Adipocyte (in vitro differentiated cells): Measurements from ENCODE around the gene ARHGEF26.

ENCODE experiments used
- DNase-seq: peaks from one replicate; pipeline ENCODE4 v3.0.0-alpha.2; 2015; ENCODE audit warnings: low read depth
- H3K27me3 ChIP-seq: replicated peaks from 2 replicates; pipeline ENCODE4 v1.7.0; 2013; ENCODE audit warnings: mild to moderate bottlenecking, low read length, moderate library complexity; ENCODE audit not compliant: control insufficient read depth, insufficient read depth
- H3K36me3 ChIP-seq: 2 replicates; pipeline ENCODE4 v1.7.0; 2013; ENCODE audit warnings: low read length, mild to moderate bottlenecking, moderate library complexity; ENCODE audit not compliant: control insufficient read depth, insufficient read depth, severe bottlenecking
- H3K4me1 ChIP-seq: 2 replicates; pipeline ENCODE4 v1.7.0; 2013; ENCODE audit warnings: mild to moderate bottlenecking, low read length, moderate library complexity; ENCODE audit not compliant: control insufficient read depth, insufficient read depth
- H3K4me3 ChIP-seq: 2 replicates; pipeline ENCODE4 v1.7.0; 2013; ENCODE audit warnings: mild to moderate bottlenecking, low read length, moderate library complexity
- H3K9ac ChIP-seq: 2 replicates; pipeline ENCODE4 v1.7.0; 2013; ENCODE audit warnings: mild to moderate bottlenecking, low read length, moderate library complexity
- H3K9me3 ChIP-seq: 2 replicates; pipeline ENCODE4 v1.7.0; 2013; ENCODE audit warnings: mild to moderate bottlenecking, low read length, moderate library complexity; ENCODE audit not compliant: control insufficient read depth

ARHGEF26 gene

DNA sequence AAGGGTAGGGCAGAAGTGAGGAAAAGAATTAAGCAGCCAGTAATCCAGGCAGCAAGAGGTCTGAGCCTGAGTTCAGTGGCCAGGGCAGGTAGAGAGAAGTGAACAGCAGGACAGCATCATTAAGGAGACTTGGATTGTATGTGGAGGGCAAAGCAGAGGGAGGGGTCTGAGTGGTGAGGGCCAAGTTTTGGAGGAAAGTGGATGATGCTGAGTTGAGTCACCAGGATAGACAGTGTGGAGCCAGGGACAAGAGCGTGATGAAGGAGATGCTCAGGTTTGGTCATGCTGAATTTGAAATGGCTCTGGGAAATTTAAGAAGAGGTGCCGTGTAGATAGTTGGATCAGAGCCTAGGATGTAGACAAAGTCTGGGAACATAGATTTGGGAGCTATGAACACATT is 93.1 kb downstream of the ARHGEF26 start:
- H3K4me3 ChIP-seq: no peak overlapping the region
- no peak for DNase-seq
- H3K36me3 ChIP-seq: peaks cover 9% of the 10 kb centered on the region
- H3K27me3 ChIP-seq: no peaks in the 10 kb centered on the region
- H3K9ac ChIP-seq: no peak overlapping the region
- no peaks in the 10 kb centered on the region for H3K4me1 ChIP-seq
- H3K9me3 ChIP-seq: no peaks in the 10 kb centered on the region

DNA sequence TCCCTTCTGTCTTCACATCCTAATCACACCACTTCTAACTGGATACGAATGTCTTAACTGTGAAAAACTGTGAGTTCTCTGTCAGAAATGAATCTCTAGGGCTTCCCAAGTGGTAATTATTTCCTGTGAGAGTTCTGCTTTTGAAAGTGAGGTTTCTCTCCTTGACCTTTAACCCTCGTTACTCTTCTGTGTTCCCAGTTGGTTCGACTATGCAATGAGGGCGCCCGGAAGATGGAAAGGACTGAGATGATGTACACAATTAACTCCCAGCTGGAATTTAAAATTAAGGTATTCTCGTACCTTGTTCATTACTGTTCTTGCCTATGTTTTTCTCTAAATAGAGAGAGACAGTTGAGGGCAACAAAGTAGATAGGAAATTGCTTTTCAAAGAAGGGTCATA is 96.5 kb downstream of the ARHGEF26 start:
- no peaks in the 10 kb centered on the region for H3K4me1 ChIP-seq
- DNase-seq: no peak
- H3K4me3 ChIP-seq: no peak overlapping the region
- no peaks in the 10 kb centered on the region for H3K9me3 ChIP-seq
- H3K36me3 ChIP-seq: peaks cover 9% of the 10 kb centered on the region
- no peaks in the 10 kb centered on the region for H3K27me3 ChIP-seq
- no peak overlapping the region for H3K9ac ChIP-seq

DNA sequence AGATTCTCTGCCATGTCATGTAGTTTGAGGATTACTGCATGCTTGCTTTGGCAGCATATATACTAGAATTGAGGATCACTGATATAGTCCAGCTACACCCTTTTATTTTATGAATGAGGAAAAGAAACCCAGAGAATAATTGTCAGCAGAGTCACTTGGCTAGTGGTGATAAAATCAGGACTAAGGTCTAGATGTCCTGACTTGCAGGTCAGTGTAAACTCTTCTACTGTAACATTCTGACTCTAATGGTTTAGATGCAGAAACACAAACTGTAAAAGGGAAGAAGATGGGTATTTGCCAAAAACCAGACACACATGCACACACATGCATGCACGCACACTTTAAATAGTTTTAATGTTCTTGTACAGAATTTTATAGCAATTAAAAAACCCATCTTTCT is 97.5 kb downstream of the ARHGEF26 start:
- Histone ChIP-seq H3K36me3 (peaks cover 9% of the 10 kb centered on the region), H3K9ac (no peak overlapping the region), H3K4me3 (no peak overlapping the region), H3K4me1 (no peaks in the 10 kb centered on the region), H3K9me3 (no peaks in the 10 kb centered on the region), H3K27me3 (no peaks in the 10 kb centered on the region)
- DNase-seq: no peak

DNA sequence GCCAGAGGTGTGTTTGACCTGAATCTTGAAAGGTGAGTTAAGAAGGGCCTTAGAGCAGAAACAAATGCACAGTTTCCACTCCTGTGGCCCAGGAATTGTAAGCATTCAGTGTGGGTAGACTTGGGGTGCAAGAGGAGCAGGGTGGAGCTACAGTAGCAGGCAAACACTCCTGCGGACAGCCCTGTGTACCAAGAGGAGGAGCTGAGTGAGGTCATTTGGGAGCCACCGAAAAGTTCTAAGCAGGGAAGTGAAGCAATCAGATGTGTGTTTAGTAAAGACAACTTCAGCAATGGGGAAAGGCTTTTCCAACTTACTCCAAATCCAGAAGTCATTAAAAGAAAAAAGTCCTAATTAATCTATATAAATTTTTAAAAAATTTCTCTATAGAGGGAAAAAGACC is 99.3 kb downstream of the ARHGEF26 start:
- H3K36me3 ChIP-seq: peaks cover 9% of the 10 kb centered on the region
- H3K27me3 ChIP-seq: no peaks in the 10 kb centered on the region
- no peaks in the 10 kb centered on the region for H3K9me3 ChIP-seq
- H3K4me3 ChIP-seq: no peak overlapping the region
- peaks cover 10% of the 10 kb centered on the region for H3K4me1 ChIP-seq
- DNase-seq: no peak
- no peak overlapping the region for H3K9ac ChIP-seq

DNA sequence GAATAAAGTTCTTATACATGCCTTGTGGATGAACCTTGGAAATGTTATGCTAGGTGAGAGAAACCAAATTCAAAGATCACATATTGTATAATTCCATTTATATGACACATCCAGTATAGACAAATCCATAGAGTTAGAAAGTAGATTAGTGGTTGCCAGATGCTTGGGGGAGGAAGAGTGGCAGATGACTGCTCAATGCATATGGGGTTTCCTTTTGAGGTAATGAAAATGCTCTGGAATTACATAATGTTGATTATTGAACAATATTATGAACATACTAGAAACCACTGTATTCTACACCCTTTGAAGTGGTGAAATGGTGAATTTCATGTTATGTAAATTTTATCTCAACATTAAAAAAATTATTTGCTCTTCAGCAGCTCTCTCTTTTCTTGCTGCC is 102.3 kb downstream of the ARHGEF26 start:
- no peak overlapping the region for H3K9ac ChIP-seq
- H3K9me3 ChIP-seq: no peaks in the 10 kb centered on the region
- peaks cover 12% of the 10 kb centered on the region for H3K36me3 ChIP-seq
- no peak for DNase-seq
- peaks cover 10% of the 10 kb centered on the region for H3K4me1 ChIP-seq
- H3K4me3 ChIP-seq: no peak overlapping the region
- no peaks in the 10 kb centered on the region for H3K27me3 ChIP-seq

DNA sequence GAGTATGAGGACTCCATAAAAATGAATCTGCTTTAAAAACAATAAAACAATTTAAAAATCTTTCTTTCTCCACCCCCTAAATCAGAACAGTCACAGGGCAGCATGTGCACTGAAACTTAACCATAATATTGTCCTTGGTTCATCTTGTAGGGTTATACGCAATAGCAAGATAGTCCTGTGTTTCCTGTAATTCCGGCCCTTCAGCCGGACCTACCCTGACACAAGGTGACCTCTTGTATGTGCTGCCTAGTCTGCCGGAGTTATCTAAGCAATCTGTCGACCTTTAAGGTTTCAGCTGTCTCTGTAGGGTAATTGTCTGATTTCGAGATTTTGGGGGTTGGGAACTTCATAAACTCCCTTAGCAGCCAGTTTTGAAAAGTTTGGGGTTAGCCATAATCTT is 103.2 kb downstream of the ARHGEF26 start:
- peaks cover 10% of the 10 kb centered on the region for H3K4me1 ChIP-seq
- H3K27me3 ChIP-seq: no peaks in the 10 kb centered on the region
- peaks cover 12% of the 10 kb centered on the region for H3K36me3 ChIP-seq
- DNase-seq: no peak
- no peak overlapping the region for H3K4me3 ChIP-seq
- no peak overlapping the region for H3K9ac ChIP-seq
- no peaks in the 10 kb centered on the region for H3K9me3 ChIP-seq

DNA sequence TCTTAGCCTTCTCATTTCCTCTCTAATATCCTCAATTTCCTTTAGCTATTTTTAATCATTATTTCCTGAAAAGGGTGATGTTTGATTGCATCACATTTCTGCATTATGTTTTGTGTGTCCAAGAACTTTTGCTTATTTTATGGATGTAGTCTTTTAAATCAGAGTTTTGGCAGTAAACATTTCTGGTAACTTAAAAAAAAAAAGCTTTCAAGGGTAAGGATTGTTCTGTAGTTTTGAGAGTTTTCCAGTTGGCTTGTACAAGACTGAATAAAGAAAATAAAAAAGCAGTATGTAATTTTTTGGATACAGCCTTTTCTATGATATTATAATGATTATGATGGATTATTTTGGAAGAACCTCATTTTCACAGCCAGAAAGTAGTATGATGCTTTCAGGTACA is 103.7 kb downstream of the ARHGEF26 start:
- no peaks in the 10 kb centered on the region for H3K27me3 ChIP-seq
- H3K9ac ChIP-seq: no peak overlapping the region
- DNase-seq: no peak
- H3K9me3 ChIP-seq: no peaks in the 10 kb centered on the region
- peaks cover 12% of the 10 kb centered on the region for H3K36me3 ChIP-seq
- H3K4me3 ChIP-seq: no peak overlapping the region
- H3K4me1 ChIP-seq: peaks cover 10% of the 10 kb centered on the region

DNA sequence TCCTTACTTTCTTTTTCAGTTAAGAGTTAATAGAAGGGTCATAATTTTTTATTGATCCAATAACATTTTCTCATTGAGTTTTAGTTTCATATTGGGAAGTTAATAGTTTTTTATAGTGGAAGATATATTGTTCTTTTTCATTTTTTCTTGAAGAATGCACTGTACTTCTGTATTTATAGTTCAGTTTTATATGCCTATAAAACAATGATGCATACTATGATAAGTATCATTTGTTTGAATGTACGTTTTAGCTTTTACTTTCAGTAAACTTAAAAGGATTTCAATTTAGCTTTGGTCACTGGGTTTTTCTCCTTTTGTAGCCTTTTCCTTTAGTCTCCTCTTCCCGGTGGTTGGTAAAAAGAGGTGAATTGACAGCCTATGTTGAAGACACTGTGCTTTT is 104.3 kb downstream of the ARHGEF26 start:
- DNase-seq: no peak
- no peaks in the 10 kb centered on the region for H3K9me3 ChIP-seq
- peaks cover 12% of the 10 kb centered on the region for H3K36me3 ChIP-seq
- no peak overlapping the region for H3K9ac ChIP-seq
- no peak overlapping the region for H3K4me3 ChIP-seq
- peaks cover 10% of the 10 kb centered on the region for H3K4me1 ChIP-seq
- H3K27me3 ChIP-seq: no peaks in the 10 kb centered on the region

DNA sequence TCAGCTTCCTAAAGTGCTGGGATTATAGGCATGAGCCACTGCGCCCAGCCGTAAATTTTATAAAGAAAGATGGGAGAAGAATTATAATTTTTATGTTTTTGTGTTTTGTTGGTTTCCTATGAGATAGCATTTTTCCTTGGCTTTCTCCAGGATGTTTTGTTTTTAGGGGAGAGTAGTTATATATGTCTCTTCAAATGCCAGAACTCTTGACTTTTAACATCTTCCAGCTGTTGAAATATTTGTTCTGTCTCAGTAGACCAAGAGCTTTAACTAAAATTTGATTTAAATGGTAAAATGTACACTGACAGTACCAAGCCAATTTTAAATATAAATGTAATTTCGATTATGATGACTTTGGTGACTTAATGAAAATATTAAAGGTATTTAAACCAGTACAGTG is 106.3 kb downstream of the ARHGEF26 start:
- peaks cover 8% of the 10 kb centered on the region for H3K36me3 ChIP-seq
- no peaks in the 10 kb centered on the region for H3K9me3 ChIP-seq
- H3K9ac ChIP-seq: no peak overlapping the region
- no peak overlapping the region for H3K4me3 ChIP-seq
- DNase-seq: no peak
- no peaks in the 10 kb centered on the region for H3K27me3 ChIP-seq
- H3K4me1 ChIP-seq: peaks cover 10% of the 10 kb centered on the region

DNA sequence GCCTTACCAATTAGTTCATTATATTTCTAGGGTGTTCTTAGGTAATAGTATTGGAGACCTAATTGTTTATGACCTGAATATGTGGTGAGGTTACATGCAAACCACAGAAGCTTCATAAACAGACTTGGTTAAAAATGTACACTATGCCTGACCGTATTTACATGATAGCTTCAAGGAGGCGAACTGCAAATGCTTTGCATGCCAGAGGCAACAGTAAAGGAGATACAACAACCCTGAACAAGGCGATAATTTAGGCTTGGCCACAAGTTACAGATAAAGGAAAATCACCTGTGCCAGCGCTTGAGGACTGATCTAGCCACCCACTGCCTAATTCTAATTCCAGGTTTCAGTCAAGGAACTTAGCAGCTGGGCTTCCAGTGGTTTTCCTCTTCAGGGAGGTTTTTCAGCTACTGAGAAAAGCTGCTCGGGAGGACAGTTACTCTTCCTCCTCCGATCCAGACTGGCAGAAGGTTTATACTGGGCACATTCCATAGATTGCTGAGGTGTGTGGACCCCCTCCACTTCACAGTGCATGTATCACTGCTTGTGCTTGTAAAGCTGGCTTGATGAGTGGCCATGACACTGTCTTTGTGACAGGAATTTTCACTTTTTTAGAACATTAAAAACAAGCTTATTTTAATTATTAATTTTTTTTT is 107.5 kb downstream of the ARHGEF26 start:
- H3K4me3 ChIP-seq: no peak overlapping the region
- no peak overlapping the region for H3K9ac ChIP-seq
- DNase-seq: no peak
- peaks cover 8% of the 10 kb centered on the region for H3K36me3 ChIP-seq
- no peaks in the 10 kb centered on the region for H3K27me3 ChIP-seq
- H3K4me1 ChIP-seq: peaks cover 10% of the 10 kb centered on the region
- no peaks in the 10 kb centered on the region for H3K9me3 ChIP-seq

DNA sequence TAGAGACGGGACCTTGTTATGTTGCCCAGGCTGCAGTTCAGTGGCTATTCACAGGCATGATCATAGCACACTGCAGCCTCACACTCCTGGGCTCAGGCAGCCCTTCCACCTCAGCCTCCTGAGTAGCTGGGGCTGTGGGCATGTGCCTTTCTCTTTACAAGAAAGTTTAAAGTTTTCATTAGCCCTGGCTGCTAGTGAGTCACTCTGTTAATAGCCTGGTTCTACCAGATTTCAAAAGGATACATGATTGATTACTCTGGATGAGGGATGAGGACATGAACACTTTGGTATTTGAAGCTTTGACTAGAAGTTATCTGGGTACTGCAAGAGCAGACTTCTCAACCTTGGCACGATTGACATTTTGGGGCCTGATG is 108.0 kb downstream of the ARHGEF26 start:
- peaks cover 8% of the 10 kb centered on the region for H3K36me3 ChIP-seq
- H3K4me3 ChIP-seq: no peak overlapping the region
- peaks cover 9% of the 10 kb centered on the region for H3K4me1 ChIP-seq
- H3K9ac ChIP-seq: no peak overlapping the region
- no peaks in the 10 kb centered on the region for H3K9me3 ChIP-seq
- DNase-seq: no peak
- no peaks in the 10 kb centered on the region for H3K27me3 ChIP-seq

DNA sequence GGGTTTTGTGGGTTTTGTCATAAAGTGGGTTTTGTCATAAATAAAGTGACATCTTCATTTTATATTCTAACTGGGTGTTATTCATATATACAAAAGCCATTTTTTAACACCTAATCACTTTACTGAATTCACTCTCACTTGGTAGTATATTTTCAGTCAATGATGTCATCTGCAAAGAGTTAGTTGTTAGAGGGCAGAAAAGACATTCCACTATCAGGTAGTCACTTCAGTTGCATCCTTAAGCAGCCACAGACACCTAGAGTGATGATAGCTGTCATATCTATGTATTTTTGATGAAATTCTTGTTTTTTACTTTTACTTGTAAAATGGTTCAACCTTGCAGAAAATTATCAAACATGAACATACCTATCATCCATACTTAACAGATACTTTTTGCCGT is 114.1 kb downstream of the ARHGEF26 start:
- Histone ChIP-seq H3K9ac (no peak overlapping the region), H3K9me3 (no peaks in the 10 kb centered on the region), H3K4me3 (no peak overlapping the region), H3K27me3 (no peaks in the 10 kb centered on the region), H3K4me1 (peaks cover 3% of the 10 kb centered on the region), H3K36me3 (peaks cover 3% of the 10 kb centered on the region)
- DNase-seq: no peak
